ENCODE data around the gene EPHA6.

The EPHA6 gene

DNA sequence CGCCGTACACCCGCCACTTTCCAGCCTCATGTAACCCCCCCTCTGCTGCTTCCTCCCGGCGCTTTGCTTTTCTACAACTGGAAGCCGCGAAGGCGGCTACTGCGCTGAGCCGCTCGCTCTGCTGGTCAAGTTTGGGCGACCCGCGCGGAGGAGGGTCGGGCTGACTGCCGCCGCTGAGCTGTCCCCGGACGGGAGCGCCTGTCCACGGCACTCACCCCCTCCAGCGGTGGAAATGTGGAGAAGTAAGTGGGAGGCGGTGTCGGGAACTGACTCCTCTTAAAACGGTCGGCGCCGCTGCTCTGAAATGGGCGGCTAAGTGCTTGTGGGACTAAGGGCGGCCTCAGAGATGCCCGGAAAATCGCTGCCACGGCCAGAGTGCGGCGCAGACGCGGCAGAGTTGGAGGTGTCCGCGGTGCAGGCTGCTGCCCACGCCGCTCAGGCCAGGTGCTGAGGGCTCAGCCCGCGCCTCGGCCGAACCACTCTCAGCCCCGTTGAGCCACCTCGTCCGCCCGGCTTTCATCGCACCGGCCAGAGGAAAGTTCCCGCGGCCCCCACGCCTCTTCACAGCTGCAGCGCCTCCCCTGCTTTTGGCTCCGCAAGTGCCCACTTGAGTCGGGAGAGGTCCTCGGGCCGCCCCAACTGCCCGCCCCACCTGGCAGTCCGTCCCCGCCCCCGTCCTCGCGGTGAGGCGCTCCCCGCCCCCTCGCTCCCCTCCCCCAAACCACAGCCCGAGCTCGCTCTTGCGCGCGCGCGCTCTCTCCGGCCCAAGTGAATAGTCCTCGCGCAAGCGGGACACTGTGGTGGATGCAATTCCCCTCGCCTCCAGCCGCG, at the start of gene EPHA6:
Gene EPHA6, plus strand, starts transcription at position 775 of the 831 bp plus-strand sequence.
- in situ Hi-C loops (cut with HindIII; ENCODE audit: low sequenced_read_pairs), result no loop called here

DNA sequence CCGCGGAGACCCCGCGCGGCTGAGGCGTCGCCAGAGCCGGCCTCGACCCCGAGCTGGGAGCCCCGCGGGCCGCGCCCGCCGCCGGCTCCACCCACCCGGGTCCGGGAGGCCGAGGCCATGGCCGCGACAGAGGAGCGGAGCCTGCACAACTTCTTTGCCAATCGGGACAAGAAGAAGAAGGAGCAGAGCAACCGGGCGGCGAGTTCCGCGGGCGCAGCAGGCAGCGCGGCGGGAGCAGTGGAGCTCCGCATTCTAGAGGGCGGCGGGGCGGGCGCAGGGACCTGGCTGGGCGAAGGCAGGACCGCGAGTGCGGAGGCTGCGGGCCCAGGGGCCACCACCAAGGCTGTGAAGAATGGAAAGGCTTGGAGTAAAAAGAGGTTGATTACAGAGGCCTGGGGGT, 37.6 kb upstream of the EPHA6 start:
- in situ Hi-C loops (cut with HindIII; ENCODE audit: low sequenced_read_pairs), result no loop called here

- in situ Hi-C loops (cut with HindIII; ENCODE audit: low sequenced_read_pairs), result no loop called here
These were observed 34.6 kb upstream of the EPHA6 start for GRCh38 chr3:96779810-96780209.

GRCh38 chr3:96796101-96796500, 18.3 kb upstream of the EPHA6 start:
- in situ Hi-C loops (cut with HindIII; ENCODE audit: low sequenced_read_pairs), result no loop called here

GRCh38 chr3:96803870-96804269, 10.5 kb upstream of the EPHA6 start:
- in situ Hi-C loops (cut with HindIII; ENCODE audit: low sequenced_read_pairs), result no loop called here

GRCh38 chr3:96806341-96806740, 8.1 kb upstream of the EPHA6 start:
- in situ Hi-C loops (cut with HindIII; ENCODE audit: low sequenced_read_pairs), result no loop called here

- in situ Hi-C loops (cut with HindIII; ENCODE audit: low sequenced_read_pairs), result no loop called here
These were observed 1.1 kb upstream of the EPHA6 start for GRCh38 chr3:96813134-96813819.

DNA sequence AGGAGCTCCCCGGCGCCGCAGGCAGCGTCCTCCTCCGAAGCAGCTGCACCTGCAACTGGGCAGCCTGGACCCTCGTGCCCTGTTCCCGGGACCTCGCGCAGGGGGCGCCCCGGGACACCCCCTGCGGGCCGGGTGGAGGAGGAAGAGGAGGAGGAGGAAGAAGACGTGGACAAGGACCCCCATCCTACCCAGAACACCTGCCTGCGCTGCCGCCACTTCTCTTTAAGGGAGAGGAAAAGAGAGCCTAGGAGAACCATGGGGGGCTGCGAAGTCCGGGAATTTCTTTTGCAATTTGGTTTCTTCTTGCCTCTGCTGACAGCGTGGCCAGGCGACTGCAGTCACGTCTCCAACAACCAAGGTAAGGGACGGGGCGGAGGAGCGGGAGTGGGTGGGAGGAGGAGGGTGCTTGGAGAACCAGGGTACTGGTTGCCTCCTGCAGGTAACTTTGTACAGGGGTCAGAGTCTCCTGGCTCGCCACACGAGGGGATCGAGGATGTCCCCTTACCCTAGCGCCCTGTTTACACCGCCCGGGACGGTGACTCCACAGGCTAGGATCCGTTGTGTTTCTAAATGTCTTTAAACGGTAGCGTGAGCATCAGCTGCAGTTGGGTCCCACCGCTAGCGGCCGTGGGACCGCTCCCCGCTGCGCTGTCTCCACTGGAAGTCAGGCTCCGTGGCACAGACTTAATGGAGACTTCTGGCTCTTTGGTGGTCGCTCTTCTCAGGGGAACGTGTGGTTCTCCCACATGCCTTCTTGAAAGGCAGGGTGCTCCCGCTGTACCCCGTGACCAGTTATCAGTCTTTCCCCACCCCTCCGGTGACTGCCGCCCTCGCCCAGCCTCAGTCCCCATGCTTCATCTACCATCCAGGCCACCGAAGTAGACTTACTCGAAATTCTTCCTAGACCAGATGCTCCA, 515 bp downstream of the EPHA6 start:
- in situ Hi-C loops (cut with HindIII; ENCODE audit: low sequenced_read_pairs), result no loop called here

- in situ Hi-C loops (cut with HindIII; ENCODE audit: low sequenced_read_pairs), result no loop called here
These were observed 16.8 kb downstream of the EPHA6 start for GRCh38 chr3:96831175-96831574.

DNA sequence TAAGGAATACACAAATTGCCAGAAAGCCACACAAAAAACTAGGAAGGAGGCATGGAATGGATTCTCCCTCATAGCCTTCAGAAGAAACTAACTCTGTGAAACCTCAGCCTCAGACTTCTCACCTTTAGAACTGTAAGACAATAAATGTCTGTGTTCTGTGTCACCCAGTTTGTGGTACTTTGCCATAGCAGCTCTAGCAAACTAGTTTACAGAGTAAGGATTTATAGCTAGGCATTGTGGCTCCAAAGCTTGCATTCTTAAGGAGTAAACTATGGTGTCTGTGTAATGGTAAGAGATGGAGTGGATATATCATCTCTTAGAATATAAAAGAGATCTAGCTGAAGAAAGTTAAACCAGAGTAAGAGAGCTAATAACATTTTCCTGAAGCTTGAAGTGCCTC, 18.9 kb downstream of the EPHA6 start:
- in situ Hi-C loops (cut with HindIII; ENCODE audit: low sequenced_read_pairs), result no loop called here

DNA sequence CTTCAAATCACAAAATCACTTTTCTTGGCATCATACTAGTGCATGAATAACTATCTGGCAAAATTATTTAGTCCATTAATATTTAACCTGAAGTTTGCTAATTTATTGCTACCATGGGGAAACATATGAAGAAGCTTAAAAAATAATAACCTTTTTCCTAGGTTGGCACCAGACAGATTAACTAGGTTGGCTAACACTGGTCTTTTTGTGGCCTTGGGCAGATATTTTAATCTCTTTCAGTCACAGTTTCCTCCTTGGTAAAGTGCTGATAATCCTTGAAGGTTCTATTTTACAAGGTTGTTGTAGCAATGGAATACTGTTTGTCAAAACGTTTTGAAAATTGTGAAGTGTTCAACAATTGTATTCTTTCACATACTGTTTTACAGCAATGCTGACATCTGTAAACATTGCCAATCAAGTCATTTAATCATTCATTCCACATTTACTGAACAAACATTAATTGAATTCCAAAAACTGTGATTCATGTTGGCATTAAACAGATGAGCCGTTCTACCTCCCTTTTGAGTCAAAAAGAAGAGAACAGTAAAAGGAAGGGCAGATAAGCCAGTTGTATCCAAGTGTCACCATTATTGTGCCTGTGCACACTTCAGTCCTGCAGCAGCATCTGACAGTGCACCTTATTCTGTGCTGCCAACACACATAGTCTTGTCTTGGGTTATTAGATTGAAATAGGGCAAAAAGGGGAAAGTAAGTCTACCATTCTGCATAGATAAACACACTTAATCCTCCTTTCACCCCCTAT, 21.9 kb downstream of the EPHA6 start:
- in situ Hi-C loops (cut with HindIII; ENCODE audit: low sequenced_read_pairs), result no loop called here

GRCh38 chr3:96843505-96844203, 29.3 kb downstream of the EPHA6 start:
- in situ Hi-C loops (cut with HindIII; ENCODE audit: low sequenced_read_pairs), result no loop called here

- in situ Hi-C loops (cut with HindIII; ENCODE audit: low sequenced_read_pairs), result no loop called here
These were observed 29.8 kb downstream of the EPHA6 start for GRCh38 chr3:96844204-96844514.

DNA sequence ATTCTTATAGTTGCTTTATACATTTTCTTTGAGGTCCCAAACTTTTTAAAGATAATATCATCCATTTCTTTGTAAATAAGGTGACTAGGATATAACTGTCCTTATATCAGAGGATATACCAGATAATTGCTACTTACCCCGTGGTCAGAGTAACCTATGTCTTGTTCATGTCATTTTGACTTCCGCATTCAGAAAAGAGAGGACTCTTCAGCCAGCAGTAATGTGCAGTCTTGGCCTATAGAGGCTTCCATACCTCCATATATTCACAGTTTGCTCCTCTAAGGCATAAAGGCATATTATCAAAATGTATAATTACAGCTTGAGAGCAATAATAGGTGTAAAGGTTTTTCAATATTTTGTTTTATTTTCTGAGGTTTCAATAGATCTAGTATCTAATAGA, 38.5 kb downstream of the EPHA6 start:
- in situ Hi-C loops (cut with HindIII; ENCODE audit: low sequenced_read_pairs), result no loop called here

GRCh38 chr3:96860882-96861281, 46.5 kb downstream of the EPHA6 start:
- in situ Hi-C loops (cut with HindIII; ENCODE audit: low sequenced_read_pairs), result no loop called here

DNA sequence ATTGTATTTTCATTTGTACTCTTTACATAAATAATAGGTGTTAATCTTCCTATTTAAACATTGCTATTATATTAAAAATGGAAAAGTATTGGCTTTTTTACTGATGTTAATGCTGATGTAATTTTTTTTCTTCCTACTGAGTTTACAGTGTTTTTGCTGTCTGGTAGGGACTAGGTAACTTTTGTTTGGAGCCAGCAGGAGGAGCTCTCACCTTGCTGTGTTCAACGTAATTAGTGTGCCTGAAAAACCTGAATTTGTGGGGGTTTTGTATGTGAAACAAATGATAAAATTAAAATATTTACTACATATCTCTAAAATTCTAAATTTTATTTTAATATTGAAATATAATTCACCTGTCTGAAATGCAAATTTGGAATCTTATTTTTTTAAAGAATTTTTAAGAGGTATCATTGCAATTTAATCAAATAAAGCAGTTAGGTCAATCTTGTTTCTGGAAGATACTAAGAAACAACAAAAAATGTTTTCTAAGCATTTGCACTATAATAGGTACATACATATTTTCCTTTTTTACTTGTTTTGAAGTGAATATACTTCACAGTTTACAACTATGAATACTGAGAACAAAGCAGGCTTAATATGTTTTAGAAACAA, 48.8 kb downstream of the EPHA6 start:
- in situ Hi-C loops (cut with HindIII; ENCODE audit: low sequenced_read_pairs), result no loop called here

- in situ Hi-C loops (cut with HindIII; ENCODE audit: low sequenced_read_pairs), result no loop called here
These were observed 51.2 kb downstream of the EPHA6 start for GRCh38 chr3:96865605-96866004.

DNA sequence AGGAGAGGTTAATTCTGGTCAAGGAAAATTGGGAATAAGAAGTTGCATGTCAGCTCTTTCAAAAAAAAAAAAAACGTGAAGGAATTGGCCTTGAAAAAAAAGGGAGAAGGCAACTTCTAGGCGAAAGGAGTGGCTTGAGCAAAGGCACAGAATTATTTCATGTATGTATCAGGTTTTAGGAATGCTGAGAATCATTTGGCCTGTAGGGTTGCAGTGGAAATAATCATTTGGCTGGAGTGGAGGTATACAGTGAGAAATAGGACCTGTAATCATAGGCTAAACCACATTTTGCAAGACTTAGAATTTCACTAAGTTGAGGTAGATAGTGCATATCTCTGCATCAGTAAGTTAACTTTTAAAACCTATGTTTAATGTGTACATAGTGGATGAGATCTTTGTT, 54.9 kb downstream of the EPHA6 start:
- in situ Hi-C loops (cut with HindIII; ENCODE audit: low sequenced_read_pairs), result no loop called here

GRCh38 chr3:96877510-96877909, 63.1 kb downstream of the EPHA6 start:
- in situ Hi-C loops (cut with HindIII; ENCODE audit: low sequenced_read_pairs), result no loop called here

DNA sequence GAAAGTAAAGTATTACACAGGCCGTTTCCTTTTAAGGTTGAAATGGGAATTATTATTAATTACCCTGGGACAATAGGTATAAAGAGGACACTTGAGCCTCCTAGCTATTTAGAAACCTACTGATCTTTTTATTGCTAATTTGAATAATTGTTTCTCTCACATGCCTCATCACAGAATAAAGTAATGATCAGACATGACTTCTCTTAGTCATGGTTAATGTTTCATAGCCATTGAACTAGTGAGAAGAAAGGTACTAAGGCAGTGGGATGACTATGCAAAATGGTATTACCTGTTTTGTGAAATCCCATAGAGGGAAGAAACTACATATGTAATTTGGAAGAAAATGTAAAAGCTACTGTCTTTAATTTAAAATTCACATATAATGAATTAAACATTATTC, 85.6 kb downstream of the EPHA6 start:
- in situ Hi-C loops (cut with HindIII; ENCODE audit: low sequenced_read_pairs), result no loop called here

Measured in DLD1 (cell line).